CD4-positive, alpha-beta memory T cell (primary cell): ENCODE results near the gene PBX1. TPM values are rescaled to one million over a fixed set of nuclear protein-coding genes. Genes with fewer than 3 reads are reported as not detected.

Experiments
- CTCF ChIA-PET: fragments of 350-600 bp; sonication (Branson Sonifier 250); formaldehyde crosslinking; loops from one replicate; lab custom pipeline; 2021; ENCODE audit warnings: inconsistent platforms; ENCODE audit not compliant: partially characterized antibody; lab: Charles Lee
- POLR2A ChIA-PET: fragments of 350-600 bp; sonication (Branson Sonifier 250); formaldehyde crosslinking; loops from one replicate; lab custom pipeline; 2021; ENCODE audit not compliant: partially characterized antibody; lab: Charles Lee
- DNase-seq, 5 donors: peaks; one replicate each; pipeline versions ENCODE4 v3.0.0 to v3.0.0-alpha.2; 2020 to 2022; ENCODE audit warnings: mixed read lengths in 1 of 5
- H3K27ac ChIP-seq: one replicate; pipeline ENCODE4 v1.7.0; 2013; ENCODE audit warnings: low read depth, low read length
- H3K27me3 ChIP-seq: 2 replicates; pipeline ENCODE4 v1.7.0; 2013; ENCODE audit warnings: mild to moderate bottlenecking, low read length, moderate library complexity; ENCODE audit not compliant: insufficient read depth
- H3K36me3 ChIP-seq: 2 replicates; pipeline ENCODE4 v1.7.0; 2013; ENCODE audit warnings: mild to moderate bottlenecking, low read length, moderate library complexity; ENCODE audit not compliant: insufficient read depth
- H3K4me1 ChIP-seq: 2 replicates; pipeline ENCODE4 v1.7.0; 2013; ENCODE audit warnings: mild to moderate bottlenecking, low read length, moderate library complexity; ENCODE audit not compliant: insufficient read depth
- H3K4me3 ChIP-seq, 2 donors: one replicate each; pipeline ENCODE4 v1.7.0; 2013; ENCODE audit warnings: low read length in 2 of 2, mild to moderate bottlenecking in 1 of 2
- H3K9me3 ChIP-seq, 2 donors: one replicate each; pipeline ENCODE4 v1.7.0; 2013; ENCODE audit warnings: low read length in 2 of 2, control low read depth in 1 of 2; ENCODE audit not compliant: control insufficient read depth in 1 of 2
- H3K27ac Mint-ChIP-seq, 7 donors: one replicate each; pipeline ENCODE4 v1.8.0; 2020 to 2021; ENCODE audit warnings: mixed read lengths in 7 of 7, mild to moderate bottlenecking in 6 of 7, inconsistent platforms in 3 of 7, moderate library complexity in 3 of 7
- H3K27me3 Mint-ChIP-seq, 2 donors: one replicate each; pipeline ENCODE4 v1.8.0; 2020 to 2021; ENCODE audit warnings: mixed read lengths in 2 of 2
- H3K36me3 Mint-ChIP-seq, 2 donors: one replicate each; pipeline ENCODE4 v1.8.0; 2020 to 2021; ENCODE audit warnings: mixed read lengths in 2 of 2, inconsistent platforms in 1 of 2, mild to moderate bottlenecking in 1 of 2
- H3K4me1 Mint-ChIP-seq, 4 donors: one replicate each; pipeline ENCODE4 v1.8.0; 2020 to 2021; ENCODE audit warnings: mixed read lengths in 4 of 4, mild to moderate bottlenecking in 1 of 4
- H3K4me3 Mint-ChIP-seq, 8 donors: one replicate each; pipeline ENCODE4 v1.8.0; 2020 to 2021; ENCODE audit warnings: mixed read lengths in 8 of 8, mild to moderate bottlenecking in 7 of 8, moderate library complexity in 6 of 8, inconsistent platforms in 3 of 8
- H3K9me3 Mint-ChIP-seq, 8 donors: one replicate each; pipeline ENCODE4 v1.8.0; 2020 to 2021; ENCODE audit warnings: mixed read lengths in 8 of 8, mild to moderate bottlenecking in 5 of 8, inconsistent platforms in 3 of 8, moderate library complexity in 1 of 8
- intact Hi-C: fragments of 100-400 bp; cut with micrococcal nuclease; formaldehyde crosslinking; loops from one replicate; pipeline ENCODE4 v1.15.1; 2023
- polyA plus RNA-seq, 2 donors: library from polyadenylated mRNA; unstranded; fragments of 300-500 nt; fragmentation: Illumina TruSeq; gene quantifications; one replicate each; pipeline ENCODE4 v1.2.3, GENCODE V29; 2021
- total RNA-seq, 2 experiments: library from RNA; stranded (reverse); gene quantifications; one replicate each; pipeline ENCODE4 v1.2.3, GENCODE V29; 2021

The PBX1 gene
- total and polyA plus RNA-seq, 4 experiments from 2014 or later = 0.06 to 0.70 (median 0.53) TPM; not detected in 1

DNA sequence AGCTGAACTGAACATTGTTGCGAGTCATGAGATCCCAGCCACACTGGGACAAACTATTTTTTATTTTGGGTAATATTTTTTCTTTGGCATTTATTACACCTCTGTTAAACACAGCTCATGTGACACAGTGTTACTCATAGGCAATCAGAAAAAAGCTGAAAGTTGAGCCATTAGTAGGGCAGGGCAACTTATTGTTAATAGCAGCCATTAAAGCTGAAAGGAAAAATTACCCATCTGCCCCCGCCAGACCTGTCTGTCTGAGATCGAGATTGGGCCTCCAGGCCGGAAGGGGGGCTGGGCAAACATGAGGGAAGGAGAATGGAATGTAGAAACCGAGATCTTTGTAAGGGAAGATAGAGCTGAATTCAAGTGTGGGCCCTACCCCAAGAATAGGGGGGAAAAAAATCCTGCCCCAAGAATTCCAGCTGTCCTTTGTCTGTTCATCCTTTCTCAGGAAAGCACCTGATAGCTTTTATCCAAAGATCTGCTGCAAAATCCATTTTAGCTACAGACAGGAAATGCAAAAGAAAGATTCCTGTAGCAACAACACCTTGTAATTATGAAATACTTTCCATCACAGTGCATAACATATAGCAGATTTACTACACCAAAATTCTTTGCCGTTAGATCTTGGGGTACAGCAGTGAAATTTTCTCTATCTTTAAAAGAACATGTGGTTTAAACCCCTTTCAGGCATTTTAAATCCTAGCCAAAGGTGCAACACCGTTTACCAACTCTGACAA lies 212.8 kb downstream of the PBX1 start:
- H3K9me3 ChIP-seq = no peaks in the 10 kb centered on the region
- H3K27ac ChIP-seq = no peak overlapping the region
- Mint-ChIP-seq H3K4me3 (no peak overlapping the region), H3K27ac (no peak overlapping the region), H3K4me1 (no peaks in the 10 kb centered on the region), H3K36me3 (no peaks in the 10 kb centered on the region), H3K9me3 (peaks cover 0 to 3% (median 0%) of the 10 kb centered on the region in 8 donors), H3K27me3 (peaks cover 0 to 1% of the 10 kb centered on the region in 2 donors)
- H3K36me3 ChIP-seq = no peaks in the 10 kb centered on the region
- ChIA-PET CTCF (no interaction called here), POLR2A (no interaction called here)
- H3K27me3 ChIP-seq = no peaks in the 10 kb centered on the region
- intact Hi-C loops = no loop called here
- DNase-seq = no peak
- H3K4me3 ChIP-seq = no peak overlapping the region
- no peaks in the 10 kb centered on the region for H3K4me1 ChIP-seq

DNA sequence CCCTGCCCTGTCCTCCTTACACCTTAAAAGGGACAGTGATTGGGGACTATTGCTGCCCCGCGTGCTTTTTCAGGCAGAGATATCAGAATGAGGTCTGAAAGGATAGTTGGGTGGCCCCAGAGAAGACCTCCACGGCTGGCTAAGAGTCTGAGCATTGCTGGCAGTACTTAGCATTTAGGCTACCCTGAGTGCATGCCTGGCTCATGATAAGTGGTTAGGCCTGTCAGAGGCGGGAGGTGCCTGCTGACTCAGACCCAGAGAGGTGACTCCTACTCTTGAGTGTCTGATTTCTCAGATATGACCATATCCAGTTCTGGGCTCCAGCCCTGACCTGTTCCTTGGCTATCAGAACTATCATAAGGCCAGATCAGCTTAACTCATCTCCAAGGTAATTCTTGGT lies 213.7 kb downstream of the PBX1 start:
- H3K27ac Mint-ChIP-seq = no peak overlapping the region
- ChIA-PET POLR2A (no interaction called here), CTCF (no interaction called here)
- H3K9me3 Mint-ChIP-seq = peaks cover 0 to 3% (median 0%) of the 10 kb centered on the region in 8 donors
- H3K4me3 ChIP-seq = no peak overlapping the region
- no peaks in the 10 kb centered on the region for H3K27me3 ChIP-seq
- no peak overlapping the region for H3K4me3 Mint-ChIP-seq
- H3K9me3 ChIP-seq = no peaks in the 10 kb centered on the region
- H3K4me1 Mint-ChIP-seq = no peaks in the 10 kb centered on the region
- intact Hi-C loops = no loop called here
- H3K27ac ChIP-seq = no peak overlapping the region
- no peaks in the 10 kb centered on the region for H3K36me3 Mint-ChIP-seq
- DNase-seq = no peak
- no peaks in the 10 kb centered on the region for H3K4me1 ChIP-seq
- peaks cover 0 to 1% of the 10 kb centered on the region in 2 donors for H3K27me3 Mint-ChIP-seq
- H3K36me3 ChIP-seq = no peaks in the 10 kb centered on the region

DNA sequence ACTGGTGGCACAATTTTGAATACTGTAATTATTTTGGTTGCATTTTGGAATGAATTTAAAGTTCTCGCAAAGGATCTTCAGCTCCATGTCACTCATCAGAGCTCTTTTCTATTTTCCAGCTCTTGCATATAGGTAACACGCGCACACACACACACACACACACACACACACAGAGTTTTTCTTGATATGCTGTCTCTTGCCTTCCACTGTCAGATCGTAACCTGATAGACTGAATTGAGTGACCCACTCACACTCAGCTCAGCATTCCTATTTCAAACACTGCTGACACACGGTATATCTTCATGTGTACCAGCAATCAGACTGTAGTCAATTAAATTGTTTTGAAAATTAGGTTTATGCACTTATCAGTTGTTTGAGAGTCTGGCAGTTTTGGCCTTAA lies 214.1 kb downstream of the PBX1 start:
- Mint-ChIP-seq H3K4me1 (no peaks in the 10 kb centered on the region), H3K9me3 (peaks cover 0 to 3% (median 0%) of the 10 kb centered on the region in 8 donors), H3K36me3 (no peaks in the 10 kb centered on the region), H3K27me3 (peaks cover 0 to 1% of the 10 kb centered on the region in 2 donors), H3K4me3 (no peak overlapping the region), H3K27ac (no peak overlapping the region)
- ChIA-PET CTCF (no interaction called here), POLR2A (no interaction called here)
- H3K4me1 ChIP-seq = no peaks in the 10 kb centered on the region
- DNase-seq = no peak
- H3K9me3 ChIP-seq = no peaks in the 10 kb centered on the region
- intact Hi-C loops = no loop called here
- no peaks in the 10 kb centered on the region for H3K27me3 ChIP-seq
- H3K36me3 ChIP-seq = no peaks in the 10 kb centered on the region
- no peak overlapping the region for H3K4me3 ChIP-seq
- no peak overlapping the region for H3K27ac ChIP-seq

DNA sequence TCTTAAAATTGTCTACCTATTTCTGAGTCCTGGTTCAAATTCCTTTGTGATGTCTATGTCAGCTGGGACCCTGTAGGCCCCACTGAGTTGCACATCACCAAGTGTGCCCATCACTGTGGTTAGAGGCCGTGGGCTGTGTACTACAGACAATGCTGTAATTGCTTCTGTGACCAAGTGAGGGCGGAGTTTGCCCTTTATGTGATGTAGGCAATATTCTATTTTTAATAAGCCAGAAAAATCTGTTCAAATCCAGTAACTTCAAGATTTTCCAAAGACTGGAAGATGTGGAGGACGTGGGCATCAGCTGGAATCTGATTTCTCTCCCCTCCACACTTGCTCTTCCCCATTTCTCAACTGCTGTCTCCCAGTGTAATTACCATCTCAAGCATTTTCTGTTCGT lies 215.4 kb downstream of the PBX1 start:
- H3K4me1 ChIP-seq = no peaks in the 10 kb centered on the region
- Mint-ChIP-seq H3K36me3 (no peaks in the 10 kb centered on the region), H3K4me1 (no peaks in the 10 kb centered on the region), H3K27ac (no peak overlapping the region), H3K9me3 (peaks cover 0 to 3% (median 0%) of the 10 kb centered on the region in 8 donors), H3K27me3 (peaks cover 0 to 1% of the 10 kb centered on the region in 2 donors), H3K4me3 (no peak overlapping the region)
- no peaks in the 10 kb centered on the region for H3K27me3 ChIP-seq
- no peaks in the 10 kb centered on the region for H3K9me3 ChIP-seq
- no peak for DNase-seq
- H3K36me3 ChIP-seq = no peaks in the 10 kb centered on the region
- POLR2A ChIA-PET = no interaction called here
- H3K4me3 ChIP-seq = no peak overlapping the region
- intact Hi-C loops = no loop called here
- H3K27ac ChIP-seq = no peak overlapping the region
- CTCF ChIA-PET = interaction anchor here (1.0 to 2.0 kb wide), 2 partner anchors 11 to 13 kb away, joined by 3 to 5 read pairs; no protein-coding TSS in a partner anchor

DNA sequence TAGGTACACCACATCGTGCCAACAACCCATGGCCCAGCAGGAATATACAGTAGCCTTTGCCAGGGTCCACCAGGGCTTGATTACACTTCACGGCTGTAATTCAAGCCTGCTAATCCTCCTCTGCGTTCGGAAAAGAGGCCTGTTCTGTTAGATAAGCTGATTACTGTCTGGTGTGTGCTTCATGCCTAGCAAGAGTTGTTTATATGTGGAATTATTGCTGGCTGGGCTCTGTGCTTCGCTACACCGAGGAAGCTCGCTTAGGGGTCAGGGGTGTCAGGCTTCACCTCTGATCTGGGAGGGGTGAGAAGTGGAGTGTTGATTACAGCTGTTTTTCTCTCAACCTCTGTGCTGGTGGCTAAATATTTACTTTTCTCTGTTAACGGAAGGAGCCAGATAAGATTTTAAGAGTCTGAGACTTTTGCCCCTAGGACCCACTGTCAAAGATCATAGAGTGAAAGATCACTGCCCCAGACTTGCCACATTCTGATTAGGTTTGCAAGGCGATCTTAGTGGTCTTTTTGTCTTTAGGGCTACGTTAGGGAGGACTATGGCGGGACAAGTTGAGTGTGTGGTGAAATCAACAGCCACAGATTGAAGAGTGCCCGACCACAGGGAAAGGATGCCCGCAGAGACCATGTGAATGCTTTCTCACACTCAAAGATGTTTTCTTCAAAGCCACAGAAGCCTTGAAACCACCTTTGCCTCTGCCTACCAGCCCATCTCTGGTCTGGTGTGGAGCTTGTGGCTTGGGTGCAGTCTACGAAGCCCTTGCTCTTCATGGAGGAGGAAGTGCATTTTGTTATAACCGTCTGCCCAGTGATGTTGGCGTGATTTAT lies 216.1 kb downstream of the PBX1 start:
- ChIA-PET POLR2A (no interaction called here), CTCF (interaction anchor here (2.0 kb wide), 1 partner anchor 13 kb away, joined by 5 read pairs; no protein-coding TSS in a partner anchor)
- H3K36me3 Mint-ChIP-seq = no peaks in the 10 kb centered on the region
- Histone ChIP-seq H3K36me3 (no peaks in the 10 kb centered on the region), H3K27ac (no peak overlapping the region), H3K9me3 (no peaks in the 10 kb centered on the region), H3K4me1 (no peaks in the 10 kb centered on the region), H3K27me3 (no peaks in the 10 kb centered on the region), H3K4me3 (no peak overlapping the region)
- intact Hi-C loops = no loop called here
- H3K27ac Mint-ChIP-seq = no peak overlapping the region
- peaks cover 0 to 1% (median 0%) of the 10 kb centered on the region in 8 donors for H3K9me3 Mint-ChIP-seq
- H3K4me1 Mint-ChIP-seq = no peaks in the 10 kb centered on the region
- no peak for DNase-seq
- peaks cover 0 to 1% of the 10 kb centered on the region in 2 donors for H3K27me3 Mint-ChIP-seq
- no peak overlapping the region for H3K4me3 Mint-ChIP-seq

- no peak overlapping the region for H3K27ac ChIP-seq
- Mint-ChIP-seq H3K4me1 (no peaks in the 10 kb centered on the region), H3K27ac (no peak overlapping the region), H3K27me3 (peaks cover 0 to 3% of the 10 kb centered on the region in 2 donors), H3K36me3 (no peaks in the 10 kb centered on the region), H3K9me3 (peaks cover 0 to 5% (median 0%) of the 10 kb centered on the region in 8 donors), H3K4me3 (no peak overlapping the region)
- H3K4me1 ChIP-seq = no peaks in the 10 kb centered on the region
- ChIA-PET CTCF (interaction anchor here (1.4 kb wide), 1 partner anchor 9 kb away, joined by 3 read pairs; no protein-coding TSS in a partner anchor), POLR2A (no interaction called here)
- H3K27me3 ChIP-seq = no peaks in the 10 kb centered on the region
- H3K4me3 ChIP-seq = no peak overlapping the region
- no peak for DNase-seq
- H3K36me3 ChIP-seq = no peaks in the 10 kb centered on the region
- no peaks in the 10 kb centered on the region for H3K9me3 ChIP-seq
- intact Hi-C loops = no loop called here
These were observed 218.5 kb downstream of the PBX1 start for GRCh38 chr1:164777518-164777917.

DNA sequence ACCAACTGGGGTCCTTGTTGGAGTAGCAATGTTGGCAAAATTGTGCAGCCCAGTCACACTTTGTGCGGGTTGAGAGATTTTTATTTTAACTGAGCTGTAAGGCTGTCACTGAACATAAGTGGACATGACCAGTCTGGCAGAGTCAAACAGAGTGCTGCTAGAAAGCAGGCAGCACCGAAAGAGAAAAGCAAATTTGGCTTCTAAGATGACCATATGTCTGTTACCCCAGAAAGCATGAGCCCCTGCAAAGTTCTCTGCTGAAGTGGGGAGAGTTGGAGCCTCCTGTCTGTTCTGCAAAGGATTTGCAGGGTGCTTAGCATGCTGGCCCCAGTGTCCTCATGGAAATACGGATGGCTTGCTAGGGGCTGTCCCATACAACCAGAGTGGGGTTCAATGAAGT lies 220.4 kb downstream of the PBX1 start:
- Mint-ChIP-seq H3K9me3 (peaks cover 0 to 5% (median 0%) of the 10 kb centered on the region in 8 donors), H3K4me1 (no peaks in the 10 kb centered on the region), H3K27ac (no peak overlapping the region), H3K4me3 (no peak overlapping the region), H3K27me3 (peaks cover 0 to 2% of the 10 kb centered on the region in 2 donors), H3K36me3 (no peaks in the 10 kb centered on the region)
- DNase-seq = no peak
- Histone ChIP-seq H3K36me3 (no peaks in the 10 kb centered on the region), H3K27ac (no peak overlapping the region), H3K4me3 (no peak overlapping the region), H3K4me1 (no peaks in the 10 kb centered on the region), H3K27me3 (no peaks in the 10 kb centered on the region), H3K9me3 (no peaks in the 10 kb centered on the region)
- ChIA-PET CTCF (interaction anchor here (1.0 kb wide), 1 partner anchor 8 kb away, joined by 4 read pairs; no protein-coding TSS in a partner anchor), POLR2A (no interaction called here)
- intact Hi-C loops = no loop called here
